SK-N-SH (cell line): Measurements from ENCODE around the gene DDX39B. TPM values are rescaled to one million over a fixed set of nuclear protein-coding genes. Genes with fewer than 3 reads are reported as not detected.
A peak's percentile ranks its signal among the peaks of the same experiment; 100 is the strongest.

Experiments
- CTCF ChIA-PET: fragments of 300-600, 350-600 bp; formaldehyde crosslinking; extraction: SDS; loops from one replicate; lab custom pipeline; 2021; lab: Yijun Ruan, JAX
- POLR2A ChIA-PET: fragments of 350-600 bp; sonication (Branson Sonifier 250); formaldehyde crosslinking; extraction: SDS; loops from one replicate; lab custom pipeline; 2020; ENCODE audit warnings: antibody characterized with exemption, inconsistent platforms; lab: Yijun Ruan, JAX
- DNase-seq: peaks from one replicate; pipeline ENCODE4 v3.0.0; 2012
- H2AFZ ChIP-seq: fragments of 200-600 bp; sonication (generic); 2 replicates; pipeline ENCODE4 v1.8.1; 2016; ENCODE audit warnings: antibody characterized with exemption, mild to moderate bottlenecking, low read depth
- H3F3A ChIP-seq: fragments of 200-600 bp; sonication (generic); replicated peaks from 2 replicates; pipeline ENCODE3; 2016; ENCODE audit warnings: antibody characterized with exemption, mild to moderate bottlenecking; ENCODE audit not compliant: insufficient read depth
- H3K27ac ChIP-seq, 2 experiments: fragments of 200-500 bp in 1 of 2; fragments of 200-600 bp in 1 of 2; sonication (Bioruptor generic) in 1 of 2; sonication (generic), shearing (Covaris generic) in 1 of 2; 2 replicates each; pipeline versions ENCODE4 v1.5.1 to v1.6.1; 2014 to 2016; ENCODE audit warnings: low read depth in 2 of 2, inconsistent platforms in 1 of 2, low read length in 1 of 2, mild to moderate bottlenecking in 1 of 2, mixed read lengths in 1 of 2
- H3K27me3 ChIP-seq: fragments of 200-600 bp; sonication (generic), shearing (Covaris generic); 2 replicates; pipeline ENCODE4 v1.6.1; 2016; ENCODE audit warnings: mixed run types; ENCODE audit not compliant: insufficient read depth
- H3K36me3 ChIP-seq, 2 experiments: fragments of 200-500 bp in 1 of 2; fragments of 200-600 bp in 1 of 2; sonication (Bioruptor generic) in 1 of 2; sonication (generic) in 1 of 2; replicated peaks in 1 of 2; 2 replicates each; pipeline versions ENCODE3 to v1.5.1; 2014 to 2016; ENCODE audit warnings: low read length in 1 of 2, mild to moderate bottlenecking in 1 of 2; ENCODE audit not compliant: insufficient read depth in 2 of 2, control insufficient read depth in 1 of 2
- H3K4me1 ChIP-seq, 2 experiments: fragments of 200-500 bp in 1 of 2; fragments of 200-600 bp in 1 of 2; sonication (Bioruptor generic) in 1 of 2; sonication (generic), shearing (Covaris generic) in 1 of 2; 2 replicates each; pipeline versions ENCODE4 v1.5.1 to v1.6.1; 2014 to 2016; ENCODE audit warnings: low read depth in 1 of 2, low read length in 1 of 2, mixed run types in 1 of 2; ENCODE audit not compliant: insufficient read depth in 2 of 2, control insufficient read depth in 1 of 2
- H3K4me2 ChIP-seq: fragments of 200-600 bp; sonication (generic), shearing (Covaris generic); 2 replicates; pipeline ENCODE4 v1.6.1; 2017; ENCODE audit warnings: mixed run types
- H3K4me3 ChIP-seq, 2 experiments: fragments of 200-500 bp in 1 of 2; fragments of 200-600 bp in 1 of 2; sonication (Bioruptor generic) in 1 of 2; sonication (generic), shearing (Covaris generic) in 1 of 2; 2 replicates each; pipeline versions ENCODE4 v1.5.1 to v1.8.1; 2014 to 2016; ENCODE audit warnings: low read depth in 2 of 2, inconsistent platforms in 1 of 2, low read length in 1 of 2, mild to moderate bottlenecking in 1 of 2, mixed read lengths in 1 of 2, moderate library complexity in 1 of 2
- H3K79me2 ChIP-seq: fragments of 200-600 bp; sonication (generic); 2 replicates; pipeline ENCODE4 v1.8.1; 2017; ENCODE audit warnings: mild to moderate bottlenecking; ENCODE audit not compliant: insufficient read depth
- H3K9ac ChIP-seq: fragments of 200-600 bp; sonication (generic); 2 replicates; pipeline ENCODE4 v1.6.1; 2017; ENCODE audit warnings: mixed run types
- H3K9me2 ChIP-seq: fragments of 200-600 bp; sonication (generic); 2 replicates; pipeline ENCODE4 v1.6.1; 2017; ENCODE audit warnings: mixed run types
- H3K9me3 ChIP-seq: fragments of 200-600 bp; sonication (generic); 2 replicates; pipeline ENCODE4 v1.6.1; 2017; ENCODE audit warnings: mixed run types, mild to moderate bottlenecking, moderate library complexity
- H4K20me1 ChIP-seq: fragments of 200-600 bp; sonication (generic); 2 replicates; pipeline ENCODE4 v1.6.1; 2017; ENCODE audit warnings: mild to moderate bottlenecking, mixed run types; ENCODE audit not compliant: insufficient read depth
- EZH2phosphoT487 ChIP-seq: fragments of 200-600 bp; sonication (generic); IDR thresholded peaks from 2 replicates; pipeline ENCODE4 v1.6.1; 2017; ENCODE audit warnings: low read depth, mixed run types, mild to moderate bottlenecking, antibody characterized with exemption, moderate library complexity, borderline replicate concordance
- FOXJ3 ChIP-seq: sonication (generic); formaldehyde crosslinking; IDR thresholded peaks from 2 replicates; pipeline ENCODE4 v1.5.1; 2020; ENCODE audit warnings: mild to moderate bottlenecking, missing genetic modification reagents
- JUND ChIP-seq: IDR thresholded peaks from 2 replicates; pipeline ENCODE4 v1.4.0; 2012
- MEF2A ChIP-seq: IDR thresholded peaks from 2 replicates; pipeline ENCODE4 v1.4.0; 2012; ENCODE audit warnings: low read depth, borderline replicate concordance
- MXI1 ChIP-seq: IDR thresholded peaks from 2 replicates; pipeline ENCODE4 v1.6.1; 2012; ENCODE audit warnings: mild to moderate bottlenecking, low read depth, low read length, improper control_type of control experiment
- POLR2AphosphoS5 ChIP-seq: IDR thresholded peaks from 2 replicates; pipeline ENCODE4 v1.6.1; 2012; ENCODE audit warnings: low read depth, low read length
- RFX5 ChIP-seq: IDR thresholded peaks from 2 replicates; pipeline ENCODE4 v1.6.1; 2012; ENCODE audit warnings: mild to moderate bottlenecking, improper control_type of control experiment, low read length
- RXRA ChIP-seq: IDR thresholded peaks from 2 replicates; pipeline ENCODE4 v1.4.0; 2012; ENCODE audit warnings: low read depth, mild to moderate bottlenecking, borderline replicate concordance
- TCF12 ChIP-seq: IDR thresholded peaks from 2 replicates; pipeline ENCODE4 v1.4.0; 2012
- TEAD4 ChIP-seq: IDR thresholded peaks from 2 replicates; pipeline ENCODE4 v1.4.0; 2012; ENCODE audit warnings: mild to moderate bottlenecking, borderline replicate concordance; ENCODE audit not compliant: insufficient read depth
- WGBS: methylation state at CpG from one replicate; pipeline ENCODE4 v1.1.6; 2017; ENCODE audit warnings: low lambda C conversion rate; 5-methylcytosine and 5-hydroxymethylcytosine counted together
- polyA plus RNA-seq, 3 experiments: library from polyadenylated mRNA; depleted of rRNA; stranded (reverse); fragments of >200 nt; gene quantifications; 2 replicates each; pipeline ENCODE4 v1.2.3, GENCODE V29; 2012
- TF ChIP-seq, protein P1 (sequence below): fragments of 150-350 bp; IDR thresholded peaks from 2 replicates; pipeline ENCODE4 v1.6.1; 2017; ENCODE audit warnings: antibody characterized with exemption, low read length, low read depth, borderline replicate concordance
- TF ChIP-seq, protein P2 (sequence below): IDR thresholded peaks from 2 replicates; pipeline ENCODE4; 2012
- TF ChIP-seq, protein P3 (sequence below): IDR thresholded peaks from 2 replicates; pipeline ENCODE4 v1.4.0; 2012; ENCODE audit warnings: low read depth
- TF ChIP-seq, protein P4 (sequence below): fragments of 150-350 bp; IDR thresholded peaks from 2 replicates; pipeline ENCODE4 v1.6.1; 2016; ENCODE audit warnings: mild to moderate bottlenecking, low read depth, low read length
- TF ChIP-seq, protein P5 (sequence below): IDR thresholded peaks from 2 replicates; pipeline ENCODE4 v1.4.0; 2012; ENCODE audit warnings: low read depth, borderline replicate concordance
- TF ChIP-seq, protein P6 (sequence below): IDR thresholded peaks from 2 replicates; pipeline ENCODE4 v1.6.1; 2012; ENCODE audit warnings: mild to moderate bottlenecking, low read depth, low read length, moderate library complexity

DDX39B gene
- polyA plus RNA-seq, 1 of the 3 experiments (the other 2 are of a cell fraction): 502 TPM

DNA sequence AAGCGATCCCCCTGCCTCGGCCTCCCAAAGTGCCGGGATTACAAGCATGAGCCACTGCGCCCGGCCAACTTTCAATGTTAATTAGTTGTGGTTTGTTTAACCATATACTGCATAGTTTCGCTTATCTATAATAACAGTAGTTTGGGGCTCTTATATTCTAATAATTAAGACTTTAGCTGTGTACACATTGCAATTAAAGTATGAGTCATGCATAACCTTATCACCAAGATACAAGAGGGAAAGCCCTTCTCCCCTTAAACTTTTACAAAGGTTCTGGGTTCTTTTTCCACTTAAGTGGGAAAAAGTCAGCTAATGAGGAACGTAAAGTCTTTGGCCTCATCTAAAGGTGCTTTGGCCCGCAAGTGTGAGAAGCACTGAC, 16.3 kb downstream of the DDX39B start:
- H3K9me3 ChIP-seq: no peaks in the 10 kb centered on the region
- 0 out of 2 replicates have a peak overlapping the region, but pooled peaks have one; percentile 12 for H3K9ac ChIP-seq
- POLR2A ChIA-PET: interaction anchor here (0.6 kb wide), 1 partner anchor 127 kb away, joined by 4 read pairs; the partner anchor contains the start of gene BAG6
- H3K79me2 ChIP-seq: no peaks in the 10 kb centered on the region
- no peak for TF ChIP-seq TCF12
- no peak for TF ChIP-seq FOXJ3 (CRISPR knock-in tag)
- TF ChIP-seq JUND: no peak
- TF ChIP-seq MXI1: no peak
- no peak for TF ChIP-seq TEAD4
- TF ChIP-seq RFX5: no peak
- TF ChIP-seq, protein P1, sequence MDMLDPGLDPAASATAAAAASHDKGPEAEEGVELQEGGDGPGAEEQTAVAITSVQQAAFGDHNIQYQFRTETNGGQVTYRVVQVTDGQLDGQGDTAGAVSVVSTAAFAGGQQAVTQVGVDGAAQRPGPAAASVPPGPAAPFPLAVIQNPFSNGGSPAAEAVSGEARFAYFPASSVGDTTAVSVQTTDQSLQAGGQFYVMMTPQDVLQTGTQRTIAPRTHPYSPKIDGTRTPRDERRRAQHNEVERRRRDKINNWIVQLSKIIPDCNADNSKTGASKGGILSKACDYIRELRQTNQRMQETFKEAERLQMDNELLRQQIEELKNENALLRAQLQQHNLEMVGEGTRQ: no peak
- no peak for TF ChIP-seq POLR2AphosphoS5
- TF ChIP-seq EZH2phosphoT487: no peak
- TF ChIP-seq, protein P2, sequence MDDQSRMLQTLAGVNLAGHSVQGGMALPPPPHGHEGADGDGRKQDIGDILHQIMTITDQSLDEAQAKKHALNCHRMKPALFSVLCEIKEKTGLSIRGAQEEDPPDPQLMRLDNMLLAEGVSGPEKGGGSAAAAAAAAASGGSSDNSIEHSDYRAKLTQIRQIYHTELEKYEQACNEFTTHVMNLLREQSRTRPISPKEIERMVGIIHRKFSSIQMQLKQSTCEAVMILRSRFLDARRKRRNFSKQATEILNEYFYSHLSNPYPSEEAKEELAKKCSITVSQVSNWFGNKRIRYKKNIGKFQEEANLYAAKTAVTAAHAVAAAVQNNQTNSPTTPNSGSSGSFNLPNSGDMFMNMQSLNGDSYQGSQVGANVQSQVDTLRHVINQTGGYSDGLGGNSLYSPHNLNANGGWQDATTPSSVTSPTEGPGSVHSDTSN: no peak
- no peak for TF ChIP-seq MEF2A
- TF ChIP-seq RXRA: no peak
- TF ChIP-seq, protein P3, sequence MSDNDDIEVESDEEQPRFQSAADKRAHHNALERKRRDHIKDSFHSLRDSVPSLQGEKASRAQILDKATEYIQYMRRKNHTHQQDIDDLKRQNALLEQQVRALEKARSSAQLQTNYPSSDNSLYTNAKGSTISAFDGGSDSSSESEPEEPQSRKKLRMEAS: no peak
- WGBS: 66% methylated on average over 8 of the region's 8 CpGs
- no peak for DNase-seq
- H3K4me1 ChIP-seq: peaks cover 0 to 14% of the 10 kb centered on the region in 2 experiments; a peak in 2 of 4 replicates
- no peaks in the 10 kb centered on the region for H3K27me3 ChIP-seq
- H3K4me3 ChIP-seq: no peak overlapping the region
- peaks cover 12% of the 10 kb centered on the region for H3F3A ChIP-seq
- peaks cover 6 to 11% of the 10 kb centered on the region in 2 experiments for H3K36me3 ChIP-seq
- H4K20me1 ChIP-seq: peaks cover 7% of the 10 kb centered on the region; the same call in 1 of the 2 replicates
- H2AFZ ChIP-seq: 0 out of 2 replicates have a peak overlapping the region, but pooled peaks have one; percentile 29
- H3K27ac ChIP-seq: peak overlapping the region in 1 of 2 experiments; percentile 80; a peak in 2 of 4 replicates
- peak overlapping the region; percentile 64; the same call in 1 of the 2 replicates for H3K4me2 ChIP-seq
- CTCF ChIA-PET: interaction anchor here (1.2 to 1.4 kb wide), 2 partner anchors 31 to 73 kb away, joined by 3 to 5 read pairs; no protein-coding TSS in a partner anchor
- H3K9me2 ChIP-seq: no peaks in the 10 kb centered on the region

DNA sequence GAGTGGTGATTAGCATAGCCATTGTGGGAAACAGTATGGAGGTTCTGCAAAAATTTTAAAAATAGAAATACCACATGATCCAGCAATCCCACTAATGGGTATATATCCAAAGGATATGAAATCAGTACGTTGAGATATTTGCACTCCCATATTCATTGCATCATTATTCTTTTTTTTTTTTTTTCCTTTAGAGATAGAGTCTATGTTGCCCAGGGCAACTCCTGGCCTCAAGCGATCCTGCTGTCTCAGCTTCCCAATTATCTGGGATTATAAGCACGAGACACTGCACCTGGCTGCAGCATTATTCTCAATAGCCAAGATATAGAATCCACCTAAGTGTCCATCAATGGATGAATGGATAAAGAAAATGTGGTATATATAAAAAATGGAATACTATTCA, 20.0 kb downstream of the DDX39B start:
- no peaks in the 10 kb centered on the region for H3K9me3 ChIP-seq
- no peak overlapping the region for H3K9ac ChIP-seq
- H3K4me2 ChIP-seq: no peak overlapping the region
- H3K27me3 ChIP-seq: peaks cover 11% of the 10 kb centered on the region; the same call in 1 of the 2 replicates
- H4K20me1 ChIP-seq: no peaks in the 10 kb centered on the region
- 5% methylated on average over 3 of the region's 3 CpGs for WGBS
- H3F3A ChIP-seq: no peaks in the 10 kb centered on the region
- ChIA-PET CTCF (no interaction called here), POLR2A (no interaction called here)
- H3K27ac ChIP-seq: no peak overlapping the region
- DNase-seq: no peak
- H3K79me2 ChIP-seq: no peaks in the 10 kb centered on the region
- no peaks in the 10 kb centered on the region for H3K9me2 ChIP-seq
- no peaks in the 10 kb centered on the region for H3K36me3 ChIP-seq
- H3K4me3 ChIP-seq: no peak overlapping the region
- no peak overlapping the region for H2AFZ ChIP-seq
- peaks cover 0 to 13% of the 10 kb centered on the region in 2 experiments; a peak in 2 of 4 replicates for H3K4me1 ChIP-seq
- TF ChIP-seq, protein P3: no peak
- TF ChIP-seq TCF12 (no peak), RFX5 (no peak), TEAD4 (no peak)
- TF ChIP-seq, protein P4, sequence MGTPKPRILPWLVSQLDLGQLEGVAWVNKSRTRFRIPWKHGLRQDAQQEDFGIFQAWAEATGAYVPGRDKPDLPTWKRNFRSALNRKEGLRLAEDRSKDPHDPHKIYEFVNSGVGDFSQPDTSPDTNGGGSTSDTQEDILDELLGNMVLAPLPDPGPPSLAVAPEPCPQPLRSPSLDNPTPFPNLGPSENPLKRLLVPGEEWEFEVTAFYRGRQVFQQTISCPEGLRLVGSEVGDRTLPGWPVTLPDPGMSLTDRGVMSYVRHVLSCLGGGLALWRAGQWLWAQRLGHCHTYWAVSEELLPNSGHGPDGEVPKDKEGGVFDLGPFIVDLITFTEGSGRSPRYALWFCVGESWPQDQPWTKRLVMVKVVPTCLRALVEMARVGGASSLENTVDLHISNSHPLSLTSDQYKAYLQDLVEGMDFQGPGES: no peak
- TF ChIP-seq, protein P5, sequence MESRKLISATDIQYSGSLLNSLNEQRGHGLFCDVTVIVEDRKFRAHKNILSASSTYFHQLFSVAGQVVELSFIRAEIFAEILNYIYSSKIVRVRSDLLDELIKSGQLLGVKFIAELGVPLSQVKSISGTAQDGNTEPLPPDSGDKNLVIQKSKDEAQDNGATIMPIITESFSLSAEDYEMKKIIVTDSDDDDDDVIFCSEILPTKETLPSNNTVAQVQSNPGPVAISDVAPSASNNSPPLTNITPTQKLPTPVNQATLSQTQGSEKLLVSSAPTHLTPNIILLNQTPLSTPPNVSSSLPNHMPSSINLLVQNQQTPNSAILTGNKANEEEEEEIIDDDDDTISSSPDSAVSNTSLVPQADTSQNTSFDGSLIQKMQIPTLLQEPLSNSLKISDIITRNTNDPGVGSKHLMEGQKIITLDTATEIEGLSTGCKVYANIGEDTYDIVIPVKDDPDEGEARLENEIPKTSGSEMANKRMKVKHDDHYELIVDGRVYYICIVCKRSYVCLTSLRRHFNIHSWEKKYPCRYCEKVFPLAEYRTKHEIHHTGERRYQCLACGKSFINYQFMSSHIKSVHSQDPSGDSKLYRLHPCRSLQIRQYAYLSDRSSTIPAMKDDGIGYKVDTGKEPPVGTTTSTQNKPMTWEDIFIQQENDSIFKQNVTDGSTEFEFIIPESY: no peak
- TF ChIP-seq, protein P6, sequence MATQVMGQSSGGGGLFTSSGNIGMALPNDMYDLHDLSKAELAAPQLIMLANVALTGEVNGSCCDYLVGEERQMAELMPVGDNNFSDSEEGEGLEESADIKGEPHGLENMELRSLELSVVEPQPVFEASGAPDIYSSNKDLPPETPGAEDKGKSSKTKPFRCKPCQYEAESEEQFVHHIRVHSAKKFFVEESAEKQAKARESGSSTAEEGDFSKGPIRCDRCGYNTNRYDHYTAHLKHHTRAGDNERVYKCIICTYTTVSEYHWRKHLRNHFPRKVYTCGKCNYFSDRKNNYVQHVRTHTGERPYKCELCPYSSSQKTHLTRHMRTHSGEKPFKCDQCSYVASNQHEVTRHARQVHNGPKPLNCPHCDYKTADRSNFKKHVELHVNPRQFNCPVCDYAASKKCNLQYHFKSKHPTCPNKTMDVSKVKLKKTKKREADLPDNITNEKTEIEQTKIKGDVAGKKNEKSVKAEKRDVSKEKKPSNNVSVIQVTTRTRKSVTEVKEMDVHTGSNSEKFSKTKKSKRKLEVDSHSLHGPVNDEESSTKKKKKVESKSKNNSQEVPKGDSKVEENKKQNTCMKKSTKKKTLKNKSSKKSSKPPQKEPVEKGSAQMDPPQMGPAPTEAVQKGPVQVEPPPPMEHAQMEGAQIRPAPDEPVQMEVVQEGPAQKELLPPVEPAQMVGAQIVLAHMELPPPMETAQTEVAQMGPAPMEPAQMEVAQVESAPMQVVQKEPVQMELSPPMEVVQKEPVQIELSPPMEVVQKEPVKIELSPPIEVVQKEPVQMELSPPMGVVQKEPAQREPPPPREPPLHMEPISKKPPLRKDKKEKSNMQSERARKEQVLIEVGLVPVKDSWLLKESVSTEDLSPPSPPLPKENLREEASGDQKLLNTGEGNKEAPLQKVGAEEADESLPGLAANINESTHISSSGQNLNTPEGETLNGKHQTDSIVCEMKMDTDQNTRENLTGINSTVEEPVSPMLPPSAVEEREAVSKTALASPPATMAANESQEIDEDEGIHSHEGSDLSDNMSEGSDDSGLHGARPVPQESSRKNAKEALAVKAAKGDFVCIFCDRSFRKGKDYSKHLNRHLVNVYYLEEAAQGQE: no peak
